CD4-positive, alpha-beta T cell treated with Interleukin-6 at 100 ng/mL for 8 hours (primary cell): ENCODE results near the gene SAMD4A.
"Not testable (repeated sequence)": the region's sequence is repeated elsewhere in the genome, so short reads cannot be mapped to it uniquely, and the experiment has no call there.

Source experiments
- DNase-seq: peaks from one replicate; pipeline ENCODE4 v3.0.0-alpha.2; 2020; ENCODE audit warnings: mixed read lengths, low spot score

SAMD4A gene

DNA sequence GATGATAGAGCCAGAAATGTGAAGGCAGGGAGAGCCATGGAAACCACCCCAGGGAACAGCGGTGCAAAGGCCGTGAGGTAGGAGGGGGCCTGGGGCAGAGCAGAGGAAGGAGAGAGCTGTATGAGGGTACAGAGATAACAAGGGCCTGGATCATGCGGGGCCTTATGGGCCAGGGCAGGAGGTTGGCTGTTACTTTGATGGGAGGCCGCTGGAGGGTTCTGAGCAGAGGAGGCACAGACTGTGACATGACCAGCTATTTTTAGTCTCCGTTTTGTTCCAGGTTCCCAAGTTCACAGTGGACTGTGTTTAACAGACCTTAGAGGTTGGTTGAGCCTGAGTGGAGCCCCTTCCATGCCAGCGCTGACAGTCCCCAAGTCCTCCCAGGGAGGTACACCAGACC, 217.1 kb downstream of the SAMD4A start:
- DNase-seq: no peak

DNA sequence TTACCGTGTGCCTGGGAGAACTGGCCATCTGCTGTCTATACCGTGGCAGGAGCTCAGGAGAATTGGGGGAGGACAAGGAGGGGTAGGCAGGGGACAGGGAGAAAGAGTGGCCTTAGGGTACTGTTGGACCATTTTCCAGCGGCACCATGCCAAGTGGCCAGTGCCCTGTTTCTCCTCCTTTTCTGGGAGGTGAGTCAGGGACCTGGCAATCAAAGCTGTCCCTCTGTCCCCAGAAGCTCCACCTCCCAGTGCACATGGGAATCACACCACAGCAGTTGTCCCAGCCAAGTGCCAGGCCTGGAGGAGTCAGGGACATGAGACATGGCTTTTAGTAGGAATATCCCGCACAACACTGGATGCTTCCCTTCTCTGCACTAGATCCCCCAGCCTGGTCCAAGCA, 217.7 kb downstream of the SAMD4A start:
- DNase-seq: no peak

DNA sequence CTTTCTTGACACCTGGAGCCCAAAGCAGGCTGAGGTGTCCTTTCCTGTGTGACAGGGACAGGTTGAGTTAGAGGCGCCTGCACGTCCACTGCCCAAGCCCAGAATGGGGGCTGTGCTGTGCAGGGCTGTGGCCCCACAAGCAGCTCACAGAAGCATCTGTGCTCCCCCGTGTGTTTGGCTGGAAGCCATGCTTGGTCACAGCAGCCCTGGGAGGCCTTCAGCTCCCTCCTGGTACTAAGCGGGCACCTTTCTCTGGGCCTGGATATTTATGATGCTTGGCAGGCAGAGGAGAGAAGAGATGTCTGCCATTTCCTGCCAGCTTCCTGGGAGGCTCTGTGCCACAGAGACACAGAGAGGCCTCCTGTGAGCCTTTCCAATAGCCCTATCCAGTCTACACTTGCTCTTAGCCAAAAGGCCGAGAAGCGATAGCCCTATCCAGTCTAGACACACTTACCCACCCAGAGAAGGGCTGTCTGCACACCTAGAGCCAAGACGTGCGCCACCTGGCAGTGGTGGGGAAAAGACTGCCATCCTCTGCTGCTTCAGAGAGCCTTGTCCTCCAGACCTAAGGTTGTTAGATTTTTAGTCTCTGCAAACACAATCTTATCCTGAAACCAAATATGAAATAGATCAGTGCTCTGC, 218.3 kb downstream of the SAMD4A start:
- DNase-seq: no peak

DNA sequence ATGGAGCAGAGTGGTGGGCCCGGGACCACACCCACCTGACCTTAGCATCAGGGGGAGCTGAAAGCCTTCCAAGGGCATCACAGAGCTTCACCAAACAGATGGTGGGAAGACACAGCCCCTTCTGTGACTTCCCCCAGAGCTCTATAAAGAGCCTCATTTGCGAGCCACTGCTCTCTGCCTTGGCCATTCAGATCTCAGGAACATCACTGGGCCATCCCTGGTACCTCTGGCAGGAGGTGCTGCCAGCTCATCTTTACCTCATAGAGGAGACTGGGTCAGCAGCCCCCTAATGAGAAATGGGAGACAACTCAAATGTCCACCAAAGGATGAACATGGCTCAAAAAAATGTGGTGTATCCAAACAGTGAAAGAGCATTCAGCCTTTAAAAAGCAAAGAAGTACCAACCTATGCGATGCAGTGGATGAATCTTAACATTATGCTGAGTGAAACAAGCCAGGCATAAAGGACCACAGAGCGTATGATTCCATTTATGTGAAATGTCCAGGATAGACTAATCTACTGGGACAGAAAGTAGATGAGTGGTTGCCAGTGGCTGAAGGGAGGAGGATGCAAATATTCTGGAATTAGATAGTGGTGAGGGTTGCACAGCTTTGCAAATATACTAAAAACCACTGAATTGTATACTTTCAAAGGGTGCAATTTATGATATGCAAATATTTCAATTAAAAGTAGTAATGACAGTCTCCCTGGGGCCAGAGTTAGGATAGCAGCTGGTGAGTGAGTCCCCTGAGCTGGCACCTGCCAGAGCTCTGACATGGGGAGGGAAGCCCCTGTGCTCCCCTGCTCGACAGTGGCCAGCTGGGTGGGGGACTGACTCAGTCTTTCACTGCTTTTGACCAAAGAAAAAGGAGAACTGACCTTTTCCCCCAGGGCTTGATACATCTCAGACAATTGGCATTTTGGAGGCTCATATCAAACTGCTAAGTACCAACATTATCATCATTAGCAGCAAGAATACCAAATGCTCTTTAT, 219.1 kb downstream of the SAMD4A start:
- no peak for DNase-seq

DNA sequence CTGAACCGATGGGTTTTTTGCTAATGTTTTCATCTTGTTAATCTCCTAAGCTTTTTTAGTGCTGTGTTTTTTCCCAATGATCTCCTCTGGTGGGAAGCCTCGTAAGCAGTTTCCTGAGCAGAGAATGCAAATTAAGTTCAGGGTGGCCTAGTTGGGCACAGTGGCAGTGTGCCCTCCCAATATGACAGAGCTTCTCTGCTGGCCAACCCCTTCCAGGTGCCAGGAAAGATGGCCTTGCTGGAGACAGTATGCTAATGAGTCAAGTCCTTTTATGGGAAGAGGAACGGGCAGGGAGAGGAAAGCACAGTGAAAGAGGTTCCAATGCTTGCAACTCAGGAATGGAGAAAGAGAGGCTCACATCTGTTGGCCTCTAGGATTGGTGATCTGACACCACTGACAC, 219.9 kb downstream of the SAMD4A start:
- no peak for DNase-seq

DNA sequence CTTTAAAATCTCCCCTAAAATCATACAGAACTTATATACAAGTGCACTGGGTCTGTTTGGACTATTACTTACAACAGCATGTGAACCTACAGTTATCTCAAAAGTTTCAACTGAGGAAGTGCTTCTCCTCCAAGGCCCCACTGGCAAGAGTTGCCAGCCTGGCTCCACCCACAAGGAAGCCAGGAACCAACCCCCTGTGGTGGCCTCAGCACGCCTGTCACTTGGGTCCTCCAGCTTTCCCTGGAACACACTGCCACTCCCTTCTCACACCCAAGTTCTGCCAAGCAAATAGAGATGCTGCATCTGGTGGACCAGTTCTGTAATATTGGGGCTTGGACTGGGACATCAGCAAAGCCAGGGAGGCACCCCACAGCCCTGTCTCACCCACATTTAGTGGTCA, 220.3 kb downstream of the SAMD4A start:
- no peak for DNase-seq

DNA sequence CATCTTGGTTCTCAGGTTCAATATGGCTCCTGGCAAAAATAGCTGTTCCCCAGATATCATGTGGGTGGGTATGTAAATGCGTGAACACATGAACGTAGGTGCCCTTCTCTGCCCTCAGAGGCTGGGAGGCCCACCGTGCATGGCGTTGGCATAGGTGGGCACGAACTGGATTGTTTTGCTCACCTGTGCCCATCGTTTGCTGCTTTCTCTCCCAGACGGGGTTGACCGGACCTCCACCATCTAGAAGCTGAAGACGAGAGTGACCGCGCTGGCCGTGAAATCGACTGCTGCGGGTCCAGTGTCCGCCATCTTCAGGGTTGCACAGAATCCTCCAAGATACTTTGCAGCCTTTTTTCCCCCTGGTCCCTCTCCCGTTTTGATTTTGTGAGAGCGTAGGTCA, 221.8 kb downstream of the SAMD4A start:
- DNase-seq: no peak

DNA sequence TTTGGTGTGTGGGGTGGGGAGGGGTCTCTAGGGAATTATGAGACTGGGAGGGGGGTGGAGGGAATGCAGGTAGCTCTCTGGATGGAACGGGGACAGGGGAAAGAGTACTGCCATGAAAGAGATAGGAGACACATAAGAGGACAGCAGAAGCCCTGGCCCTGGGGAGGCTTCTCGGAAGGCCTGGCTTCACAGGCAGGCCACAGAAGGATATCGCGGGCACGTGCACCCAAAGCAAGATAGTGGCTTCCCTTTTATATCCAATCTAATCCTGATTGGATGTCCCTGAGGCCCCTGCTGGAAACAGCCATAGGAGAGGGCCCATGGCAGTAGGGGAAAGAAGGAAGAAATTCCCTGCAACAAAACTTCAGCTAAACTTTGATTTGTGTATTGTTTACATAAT, 222.2 kb downstream of the SAMD4A start:
- DNase-seq: no peak

DNA sequence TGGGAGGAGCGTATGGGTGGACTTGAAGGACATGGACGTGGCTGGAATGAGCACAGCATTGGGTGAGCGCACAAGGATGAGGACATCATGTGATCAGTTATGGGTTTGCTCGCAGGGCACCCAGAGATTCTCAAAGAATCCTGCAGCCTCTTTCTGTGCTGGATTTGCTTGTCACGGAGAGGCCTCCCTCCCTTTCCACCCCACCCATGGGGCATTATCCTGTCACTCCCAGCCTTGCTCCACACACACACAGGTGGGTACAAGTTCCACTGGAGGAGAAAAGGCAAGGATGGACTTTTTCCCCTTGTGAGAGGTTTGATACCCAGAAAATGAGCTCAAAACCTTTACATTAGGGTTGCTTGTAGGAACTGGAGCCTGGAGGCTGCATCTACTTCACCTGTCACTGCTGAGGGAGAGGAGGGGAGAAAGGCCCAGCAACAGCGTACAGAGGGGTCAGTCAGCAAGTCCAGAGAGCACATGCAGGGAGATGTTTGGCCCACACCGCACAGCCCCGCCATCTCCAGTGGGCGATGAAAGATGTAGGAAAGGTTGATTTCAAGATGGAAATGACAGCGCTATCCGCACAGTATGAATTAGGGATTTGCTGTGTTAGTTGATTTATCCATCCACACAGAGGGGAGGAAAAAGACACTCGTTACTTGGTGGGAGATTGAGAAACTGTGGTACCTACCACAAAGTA, 223.0 kb downstream of the SAMD4A start:
- no peak for DNase-seq

DNA sequence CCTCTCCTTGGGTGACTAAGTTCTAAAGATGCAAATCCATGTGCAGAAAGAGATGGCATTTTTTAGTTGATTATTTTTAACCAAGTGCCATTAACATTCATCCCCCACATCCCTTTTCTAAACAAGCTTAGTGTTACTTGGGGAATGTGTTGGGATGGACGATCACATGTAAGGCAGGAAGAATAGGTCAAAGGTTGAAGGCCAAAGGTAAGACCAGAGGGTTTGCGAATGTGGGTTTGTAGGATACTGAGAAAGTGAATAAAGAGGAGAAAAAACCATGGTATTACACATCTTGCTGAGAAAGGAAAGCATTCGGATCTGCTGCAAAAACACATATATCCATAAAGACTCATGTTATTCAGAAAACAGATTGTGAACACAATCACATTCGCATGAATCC, 224.1 kb downstream of the SAMD4A start:
- no peak for DNase-seq

DNA sequence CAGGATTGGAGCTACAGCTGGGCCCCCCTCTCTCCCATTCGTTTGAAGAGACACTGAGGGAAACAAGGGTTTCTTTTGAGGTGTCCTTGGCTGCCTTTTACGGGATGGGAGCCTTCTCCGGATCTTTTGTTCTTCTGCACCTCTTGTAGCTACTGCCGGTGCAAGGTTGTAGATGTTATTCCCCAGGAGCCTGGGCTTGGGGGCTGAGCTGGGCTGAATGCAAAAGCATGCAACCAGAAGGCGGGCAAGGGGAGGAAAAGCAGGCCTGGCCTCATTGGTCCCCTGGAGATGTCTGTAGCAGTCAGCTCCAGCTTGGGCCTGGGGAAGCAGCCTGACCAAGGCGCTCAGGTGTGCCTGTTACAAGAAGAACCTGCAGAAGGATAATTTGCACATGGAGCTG, 225.4 kb downstream of the SAMD4A start:
- no peak for DNase-seq

DNA sequence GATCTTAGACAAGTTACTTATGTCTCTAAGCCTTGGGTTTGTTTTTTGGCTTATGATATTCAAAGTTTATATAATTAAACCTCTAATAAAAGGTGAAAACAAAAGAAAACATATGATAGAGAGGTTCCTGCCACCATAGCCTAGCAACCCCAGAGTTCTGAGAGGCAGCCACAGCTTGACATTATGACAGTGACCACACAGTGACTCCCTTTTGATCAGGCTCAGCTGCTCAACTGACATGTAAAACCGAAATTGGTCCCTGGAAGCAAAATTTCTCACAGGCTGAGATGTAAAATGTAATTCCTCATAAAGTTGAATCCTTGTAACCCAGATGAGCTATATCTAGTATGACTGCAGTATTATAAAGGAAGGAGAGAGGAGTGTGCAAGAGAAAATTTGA, 227.2 kb downstream of the SAMD4A start:
- no peak for DNase-seq

DNA sequence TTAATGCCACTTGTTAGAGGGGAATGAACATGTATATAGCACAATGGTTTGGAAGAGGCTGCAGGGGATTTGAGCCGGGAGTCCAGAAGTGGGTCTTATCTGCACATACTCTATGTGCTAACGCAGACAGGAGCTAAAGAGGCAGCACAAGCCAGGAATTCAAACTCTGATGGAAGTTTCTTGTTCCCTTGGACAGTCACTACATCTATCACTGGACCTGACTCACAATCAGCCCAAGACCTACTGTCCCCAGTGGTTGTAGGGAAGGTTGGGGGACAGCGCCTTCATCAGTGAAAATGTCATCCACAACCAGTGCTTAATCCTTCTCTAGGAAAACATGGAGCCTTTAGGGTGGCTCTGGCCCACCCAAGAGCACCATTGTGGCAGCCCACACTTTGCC, 227.9 kb downstream of the SAMD4A start:
- DNase-seq: no peak

DNA sequence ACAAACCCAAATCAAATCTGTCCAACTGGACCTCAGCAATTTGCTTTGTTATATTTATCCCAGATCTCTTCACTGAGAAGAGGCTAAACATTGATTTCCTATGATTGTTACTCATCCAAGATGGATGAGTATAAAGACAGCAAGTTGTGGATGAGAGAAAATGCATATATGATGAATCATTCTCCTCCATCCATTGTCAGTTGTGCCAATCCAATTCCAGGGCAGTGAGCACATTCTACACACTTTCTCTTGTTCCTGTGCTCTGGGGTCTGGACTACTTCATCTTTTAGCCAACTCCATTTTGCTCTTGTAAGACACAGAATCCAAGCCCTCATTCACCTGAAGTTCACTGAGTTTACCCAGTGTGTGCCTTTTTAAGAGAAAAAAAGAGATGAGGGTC, 230.0 kb downstream of the SAMD4A start:
- no peak for DNase-seq

DNA sequence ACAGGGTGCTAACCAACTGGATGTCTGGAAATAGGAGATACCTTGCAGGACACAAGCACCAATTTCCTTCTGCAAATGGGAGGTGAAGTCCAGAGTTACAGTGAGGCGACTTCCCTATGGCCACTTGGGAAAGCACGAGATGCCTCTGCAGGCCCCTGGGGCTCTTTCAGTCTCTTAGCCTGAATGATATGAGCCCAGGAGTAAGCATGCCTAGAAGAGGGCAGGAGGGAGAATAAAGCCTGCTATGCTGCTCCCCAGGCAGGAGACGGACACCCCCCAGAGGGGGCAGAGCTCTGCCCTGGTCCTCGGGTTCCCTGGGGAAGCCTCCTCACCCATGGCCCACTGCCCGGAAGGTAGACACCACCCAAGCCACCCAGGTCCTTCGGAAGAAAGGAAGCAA, 230.6 kb downstream of the SAMD4A start:
- no peak for DNase-seq

DNA sequence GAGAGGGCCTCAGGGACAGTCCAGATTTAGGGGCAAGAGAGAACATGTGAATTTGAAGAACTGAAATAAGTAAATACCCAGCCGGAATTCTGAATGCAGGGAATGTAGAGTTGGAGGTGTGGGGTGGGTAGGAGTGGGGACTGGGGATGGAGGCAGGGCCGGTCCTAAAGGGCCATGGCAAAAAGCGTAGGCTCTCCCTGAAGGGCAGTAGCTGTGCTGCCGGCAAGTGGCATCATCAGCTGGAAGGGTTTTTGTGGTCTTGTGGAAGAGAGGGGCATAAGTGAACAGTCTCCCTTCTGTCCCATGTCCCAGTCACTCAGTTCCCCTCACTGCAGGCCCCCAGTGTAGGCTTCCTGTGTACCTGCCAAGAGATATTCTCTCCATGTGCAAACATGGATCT, 231.1 kb downstream of the SAMD4A start:
- DNase-seq: no peak

DNA sequence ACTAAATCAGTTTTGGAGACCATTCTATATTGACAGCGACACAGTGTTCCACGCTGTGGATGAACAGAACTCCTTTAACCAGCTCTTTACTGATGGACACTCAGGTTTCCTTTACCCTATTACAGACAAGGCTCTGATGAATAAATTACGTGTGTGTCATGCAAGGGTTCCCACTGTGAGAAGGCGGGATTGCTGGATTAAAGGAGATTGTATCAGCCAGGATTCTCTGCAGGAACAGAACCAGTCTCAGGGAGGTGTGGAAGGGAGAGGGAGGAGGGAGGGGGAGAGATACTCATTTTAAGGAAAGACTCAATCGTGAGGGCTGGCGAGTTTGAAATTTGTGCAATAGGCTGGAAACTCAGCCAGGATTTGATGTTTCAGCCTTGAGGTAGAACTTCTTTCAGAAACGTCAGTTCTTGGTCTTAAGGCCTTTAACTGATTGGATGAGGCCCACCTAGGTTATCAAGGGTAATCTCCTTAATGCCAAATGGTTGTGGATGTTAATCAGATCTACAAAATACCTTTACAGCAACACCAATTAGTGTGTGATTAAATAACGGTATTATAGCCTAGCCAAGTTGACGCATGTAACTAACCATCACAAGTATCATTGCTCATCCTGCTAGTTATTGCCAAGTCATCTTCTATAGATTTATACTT, 231.7 kb downstream of the SAMD4A start:
- no peak for DNase-seq

DNA sequence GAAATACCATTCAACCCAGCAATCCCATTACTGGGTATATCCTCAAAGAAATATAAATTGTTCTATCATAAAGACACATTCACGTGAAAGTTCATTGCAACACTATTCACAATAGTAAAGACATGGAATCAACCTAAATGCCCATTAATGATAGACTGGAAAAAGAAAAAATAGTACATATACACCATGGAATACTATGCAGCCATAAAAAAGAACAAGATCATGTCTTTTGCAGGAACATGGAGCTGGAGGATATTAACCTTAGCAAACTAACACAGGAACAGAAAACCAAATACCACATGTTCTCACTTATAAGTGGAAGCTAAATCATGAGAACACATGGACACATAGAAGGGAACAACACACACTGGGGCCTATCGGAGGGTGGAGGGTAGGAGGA, 234.6 kb downstream of the SAMD4A start:
- DNase-seq: not testable (repeated sequence)

DNA sequence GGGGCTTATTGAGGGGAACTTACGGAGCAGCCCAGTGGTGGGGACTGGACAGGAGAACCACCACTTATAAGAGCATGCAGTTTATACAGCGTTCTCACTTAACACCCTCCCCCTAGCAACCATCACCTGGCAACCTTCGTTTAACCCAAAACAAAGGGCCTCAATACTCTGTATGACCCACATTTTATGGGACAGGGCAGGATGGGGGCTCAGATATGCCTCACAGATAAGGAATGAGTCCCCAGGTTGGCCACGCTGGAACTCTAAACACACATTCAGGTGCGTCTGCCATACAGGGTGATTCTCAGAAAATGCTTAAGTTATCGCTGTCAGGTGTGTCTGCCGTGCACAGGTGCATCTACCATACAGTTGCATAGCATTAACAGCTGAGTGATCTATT, 236.5 kb downstream of the SAMD4A start:
- no peak for DNase-seq

DNA sequence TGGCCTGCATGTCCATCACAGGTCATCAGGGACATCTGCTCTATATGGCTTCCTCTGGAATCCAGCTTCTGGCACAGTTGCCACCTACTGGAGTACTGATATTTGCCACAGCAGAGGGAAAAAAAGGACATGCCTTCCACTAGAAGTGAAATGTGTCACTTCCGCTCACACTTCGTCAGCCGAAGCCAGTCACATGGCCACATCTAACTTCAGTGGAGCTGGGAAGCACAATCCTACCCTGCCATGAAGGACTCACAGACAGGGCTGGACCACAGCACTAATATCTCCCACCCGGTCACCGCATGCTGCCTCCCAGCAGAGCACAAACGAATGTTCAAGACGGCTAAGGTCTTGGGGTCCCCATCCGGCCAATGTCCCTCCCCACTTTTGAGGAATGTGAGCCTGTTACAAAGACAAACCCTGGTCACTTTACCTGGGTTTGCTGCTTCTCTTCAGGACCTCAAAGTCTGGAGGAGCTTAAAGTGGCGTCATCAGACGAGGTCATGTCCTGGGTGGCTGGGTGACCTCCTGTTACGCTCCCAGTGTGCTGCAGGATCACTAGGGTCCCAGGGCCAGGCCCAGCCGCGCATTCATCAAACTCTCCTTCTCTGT, 237.1 kb downstream of the SAMD4A start:
- no peak for DNase-seq

DNA sequence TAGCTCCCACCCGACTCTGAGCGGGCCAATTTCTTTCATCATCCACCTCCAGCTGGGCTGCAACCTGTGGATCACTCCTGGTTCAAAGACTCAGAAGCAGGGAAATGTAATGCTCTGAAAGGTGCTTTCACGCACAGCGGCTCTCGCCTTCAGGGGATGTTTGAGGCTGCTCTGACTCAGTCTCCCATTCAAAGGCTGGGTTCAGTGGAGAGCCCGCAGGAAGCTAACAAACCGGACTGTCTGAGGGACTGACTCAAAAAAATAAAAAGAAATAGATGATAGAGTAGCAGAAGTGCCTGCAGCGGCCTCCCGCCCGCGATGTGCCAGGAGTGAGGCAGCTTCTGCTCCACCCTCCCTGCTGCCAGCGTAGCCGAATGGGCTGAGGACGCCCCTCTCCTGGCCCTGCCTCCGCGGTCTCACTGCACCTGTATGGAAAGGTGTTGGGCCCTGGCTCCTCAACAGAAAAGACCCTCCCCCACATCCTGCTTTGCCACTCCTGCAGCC, 237.7 kb downstream of the SAMD4A start:
- DNase-seq: no peak

DNA sequence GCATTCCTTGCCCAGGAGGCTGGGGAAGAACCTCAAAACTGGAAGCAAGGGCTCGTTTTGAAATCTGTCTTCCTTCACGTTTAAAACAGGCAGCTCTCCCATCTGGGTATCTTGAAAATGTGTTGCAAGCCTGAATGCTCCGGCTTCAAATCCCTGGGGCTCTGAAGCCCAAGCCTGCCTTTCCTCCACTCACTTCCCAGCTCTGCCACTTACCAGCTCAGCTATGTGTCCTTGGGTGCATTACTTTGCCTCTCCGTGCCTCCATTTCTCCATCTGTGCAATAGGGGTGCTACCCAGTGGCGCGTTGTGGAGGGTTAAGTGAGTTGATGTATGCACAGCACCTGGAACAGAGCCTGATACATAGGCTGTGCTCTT, 238.1 kb downstream of the SAMD4A start:
- no peak for DNase-seq
